ENCODE results near the gene ROBO1. TPM values are rescaled to one million over a fixed set of nuclear protein-coding genes. Genes with fewer than 3 reads are reported as not detected.
"Not testable (repeated sequence)": the region's sequence is repeated elsewhere in the genome, so short reads cannot be mapped to it uniquely, and the experiment has no call there.

ROBO1 gene
- total RNA-seq, 1 donor from 2014 or later, result 27.1 TPM

- Histone ChIP-seq H3K9me3 (no peaks in the 10 kb centered on the region), H3K4me3 (no peak overlapping the region), H3K4me1 (no peaks in the 10 kb centered on the region), H3K27me3 (no peaks in the 10 kb centered on the region), H3K27ac (no peak overlapping the region), H3K36me3 (no peaks in the 10 kb centered on the region)
- TF ChIP-seq, protein P1, sequence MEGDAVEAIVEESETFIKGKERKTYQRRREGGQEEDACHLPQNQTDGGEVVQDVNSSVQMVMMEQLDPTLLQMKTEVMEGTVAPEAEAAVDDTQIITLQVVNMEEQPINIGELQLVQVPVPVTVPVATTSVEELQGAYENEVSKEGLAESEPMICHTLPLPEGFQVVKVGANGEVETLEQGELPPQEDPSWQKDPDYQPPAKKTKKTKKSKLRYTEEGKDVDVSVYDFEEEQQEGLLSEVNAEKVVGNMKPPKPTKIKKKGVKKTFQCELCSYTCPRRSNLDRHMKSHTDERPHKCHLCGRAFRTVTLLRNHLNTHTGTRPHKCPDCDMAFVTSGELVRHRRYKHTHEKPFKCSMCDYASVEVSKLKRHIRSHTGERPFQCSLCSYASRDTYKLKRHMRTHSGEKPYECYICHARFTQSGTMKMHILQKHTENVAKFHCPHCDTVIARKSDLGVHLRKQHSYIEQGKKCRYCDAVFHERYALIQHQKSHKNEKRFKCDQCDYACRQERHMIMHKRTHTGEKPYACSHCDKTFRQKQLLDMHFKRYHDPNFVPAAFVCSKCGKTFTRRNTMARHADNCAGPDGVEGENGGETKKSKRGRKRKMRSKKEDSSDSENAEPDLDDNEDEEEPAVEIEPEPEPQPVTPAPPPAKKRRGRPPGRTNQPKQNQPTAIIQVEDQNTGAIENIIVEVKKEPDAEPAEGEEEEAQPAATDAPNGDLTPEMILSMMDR (IDR thresholded peaks at IDR 0.05), result no peak
- intact Hi-C loops (cut with DNase I), result no loop called here
- no peak for DNase-seq
- ATAC-seq, result no peak
Measured at GRCh38 chr3:79337798-79338197, 430.0 kb downstream of the ROBO1 start.

DNA sequence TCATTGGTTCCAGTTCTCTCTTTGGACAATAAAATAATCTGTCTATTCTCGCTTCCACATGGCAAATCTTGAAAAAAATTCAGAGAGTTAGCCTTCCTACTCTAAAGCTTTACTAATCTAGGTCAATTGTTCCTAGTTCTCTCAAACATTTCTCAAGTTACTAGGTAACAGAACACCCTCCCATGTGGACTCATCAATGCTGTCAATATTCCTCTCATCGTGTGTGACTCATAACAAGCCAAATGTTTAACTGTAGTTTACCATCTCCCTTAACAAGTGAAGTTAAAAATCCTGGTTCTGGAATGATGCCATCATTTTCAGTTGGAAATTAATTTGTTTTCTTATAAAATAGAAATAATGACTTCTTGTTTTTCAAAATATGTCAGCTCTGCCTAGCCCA, 438.6 kb downstream of the ROBO1 start:
- DNase-seq, result no peak
- intact Hi-C loops (cut with DNase I), result no loop called here
- Histone ChIP-seq H3K27ac (no peak overlapping the region), H3K36me3 (no peaks in the 10 kb centered on the region), H3K27me3 (no peaks in the 10 kb centered on the region), H3K4me3 (no peak overlapping the region), H3K4me1 (no peaks in the 10 kb centered on the region), H3K9me3 (no peaks in the 10 kb centered on the region)
- TF ChIP-seq, protein P1 (IDR thresholded peaks at IDR 0.05), result no peak
- ATAC-seq, result no peak

- Histone ChIP-seq H3K36me3 (no peaks in the 10 kb centered on the region), H3K4me1 (no peaks in the 10 kb centered on the region), H3K27ac (no peak overlapping the region), H3K27me3 (no peaks in the 10 kb centered on the region), H3K4me3 (no peak overlapping the region), H3K9me3 (no peaks in the 10 kb centered on the region)
- DNase-seq, result no peak
- no peak for ATAC-seq
- intact Hi-C loops (cut with DNase I), result no loop called here
- TF ChIP-seq, protein P1 (IDR thresholded peaks at IDR 0.05), result no peak
Measured at GRCh38 chr3:79326642-79327041, 441.2 kb downstream of the ROBO1 start.

- intact Hi-C loops (cut with DNase I); H3K4me1 ChIP-seq; H3K27ac ChIP-seq; H3K4me3 ChIP-seq; DNase-seq; H3K9me3 ChIP-seq; ATAC-seq; H3K36me3 ChIP-seq; H3K27me3 ChIP-seq: not testable (repeated sequence)
Measured at GRCh38 chr3:79325833-79326383, 441.9 kb downstream of the ROBO1 start.

GRCh38 chr3:79317551-79318518, 450.0 kb downstream of the ROBO1 start:
- H3K36me3 ChIP-seq, result no peaks in the 10 kb centered on the region
- intact Hi-C loops (cut with DNase I), result no loop called here

DNA sequence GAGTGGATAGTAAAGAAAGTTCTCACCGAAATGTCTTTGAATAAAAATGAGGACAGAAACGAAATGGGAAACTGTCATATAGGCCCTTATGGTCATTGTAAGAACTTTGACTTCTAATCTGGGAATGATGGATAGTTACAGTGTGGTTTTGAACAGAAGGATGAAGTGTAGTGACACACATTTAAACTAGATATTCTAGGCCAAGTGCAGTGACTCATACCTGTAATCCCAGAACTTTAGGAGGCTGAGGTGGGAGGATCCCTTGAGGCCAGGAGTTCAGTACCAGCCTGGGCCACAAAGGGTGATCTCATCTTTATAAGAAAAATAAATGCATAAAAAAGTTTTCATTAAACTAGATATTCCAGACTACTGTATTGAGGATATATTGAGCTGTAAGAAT, 452.8 kb downstream of the ROBO1 start:
- Histone ChIP-seq H3K9me3 (no peaks in the 10 kb centered on the region), H3K4me1 (no peaks in the 10 kb centered on the region), H3K36me3 (no peaks in the 10 kb centered on the region), H3K27me3 (no peaks in the 10 kb centered on the region), H3K4me3 (no peak overlapping the region), H3K27ac (no peak overlapping the region)
- TF ChIP-seq, protein P1 (IDR thresholded peaks at IDR 0.05), result no peak
- intact Hi-C loops (cut with DNase I), result no loop called here
- no peak for ATAC-seq
- no peak for DNase-seq

More at GRCh38 chr3:79317551-79318518, 450.0 kb downstream of the ROBO1 start:
- Histone ChIP-seq H3K27ac (no peak overlapping the region), H3K4me1 (no peaks in the 10 kb centered on the region), H3K27me3 (no peaks in the 10 kb centered on the region), H3K4me3 (no peak overlapping the region), H3K9me3 (no peaks in the 10 kb centered on the region)
- ATAC-seq (no peak), DNase-seq (no peak)
- TF ChIP-seq, protein P1 (IDR thresholded peaks at IDR 0.05), result no peak

Data from upper lobe of right lung (tissue), 1 donor.